Activated CD4-positive, alpha-beta T cell treated with anti-CD3 and anti-CD28 coated beads, Interleukin-2, amount 50 U/mL, for 16 hours (primary cell): ENCODE measurements around the gene DNMT3B.
"Not testable (repeated sequence)": the region's sequence is repeated elsewhere in the genome, so short reads cannot be mapped to it uniquely, and the experiment has no call there.

Experiments used
- DNase-seq: peaks from one replicate; pipeline ENCODE4 v3.0.0-alpha.2; 2020

Gene DNMT3B

GRCh38 chr20:32763202-32764004 is 1.2 kb downstream of the DNMT3B start:
- DNase-seq = no peak

GRCh38 chr20:32764005-32764960 is 2.1 kb downstream of the DNMT3B start:
- DNase-seq = no peak

- not testable (repeated sequence) for DNase-seq
These were observed 3.2 kb downstream of the DNMT3B start for GRCh38 chr20:32765230-32765875.

GRCh38 chr20:32767418-32768198 is 5.4 kb downstream of the DNMT3B start:
- no peak for DNase-seq

GRCh38 chr20:32772046-32772445 is 9.9 kb downstream of the DNMT3B start:
- no peak for DNase-seq

GRCh38 chr20:32773223-32773622 is 11.0 kb downstream of the DNMT3B start:
- DNase-seq = no peak

- no peak for DNase-seq
These were observed 11.7 kb downstream of the DNMT3B start for GRCh38 chr20:32773855-32774254.

GRCh38 chr20:32775336-32775991 is 13.3 kb downstream of the DNMT3B start:
- no peak for DNase-seq

GRCh38 chr20:32777177-32777956 is 15.2 kb downstream of the DNMT3B start:
- no peak for DNase-seq

- no peak for DNase-seq
These were observed 17.5 kb downstream of the DNMT3B start for GRCh38 chr20:32779500-32780211.

GRCh38 chr20:32780278-32780677 is 18.1 kb downstream of the DNMT3B start:
- no peak for DNase-seq

- no peak for DNase-seq
These were observed 18.8 kb downstream of the DNMT3B start for GRCh38 chr20:32780749-32781655.

- no peak for DNase-seq
These were observed 22.3 kb downstream of the DNMT3B start for GRCh38 chr20:32784369-32785080.

- no peak for DNase-seq
These were observed 24.0 kb downstream of the DNMT3B start for GRCh38 chr20:32786059-32786760.

- DNase-seq = no peak
These were observed 25.0 kb downstream of the DNMT3B start for GRCh38 chr20:32787168-32787567.

- peak; percentile 75 for DNase-seq
These were observed 27.9 kb downstream of the DNMT3B start for GRCh38 chr20:32789896-32790750.

- no peak for DNase-seq
These were observed 28.5 kb downstream of the DNMT3B start for GRCh38 chr20:32790751-32791057.
